Skin of body (tissue), 2 donors: ENCODE data around the gene FAM199X. TPM values are rescaled to one million over a fixed set of nuclear protein-coding genes. Genes with fewer than 3 reads are reported as not detected.
A peak's percentile ranks its signal among the peaks of the same experiment; 100 is the strongest.

Experiments
- DNase-seq: peaks from one replicate; lab custom pipeline; 2025; lab: John Stamatoyannopoulos, UW
- total RNA-seq: library from RNA; depleted of rRNA; stranded (reverse); fragments of >200 nt; gene quantifications from one replicate; pipeline ENCODE4 v1.2.3, GENCODE V29; 2014

The FAM199X gene
- total RNA-seq: 18.2 TPM

- peak; percentile 44 for DNase-seq
These were observed at the start of gene FAM199X for GRCh38 chrX:104165894-104166734. Gene FAM199X, plus strand, starts transcription at chrX:104166453. Its CDS starts 333 bp downstream, at chrX:104166786.

DNA sequence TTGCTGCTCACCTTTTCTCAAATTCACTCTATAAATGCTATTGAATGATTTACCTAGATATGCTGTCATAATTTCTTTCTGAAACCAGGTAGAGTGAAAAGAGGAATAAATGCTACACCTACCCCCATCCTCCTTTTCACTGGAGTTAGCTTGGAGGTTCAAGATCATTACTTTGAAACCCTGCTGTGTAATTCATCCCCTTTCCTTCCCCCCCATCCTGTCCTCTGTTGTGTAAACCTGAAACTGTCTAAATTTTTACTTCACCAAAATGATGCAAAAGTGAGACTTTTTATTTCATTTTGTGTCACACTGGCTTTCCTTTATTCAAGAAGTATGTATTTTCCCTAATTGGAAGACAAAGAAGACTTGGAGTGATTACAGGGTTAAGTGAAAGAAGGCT is 48.5 kb upstream of the FAM199X start:
- no peak for DNase-seq

GRCh38 chrX:104118765-104119164 is 47.5 kb upstream of the FAM199X start:
- DNase-seq: no peak

DNA sequence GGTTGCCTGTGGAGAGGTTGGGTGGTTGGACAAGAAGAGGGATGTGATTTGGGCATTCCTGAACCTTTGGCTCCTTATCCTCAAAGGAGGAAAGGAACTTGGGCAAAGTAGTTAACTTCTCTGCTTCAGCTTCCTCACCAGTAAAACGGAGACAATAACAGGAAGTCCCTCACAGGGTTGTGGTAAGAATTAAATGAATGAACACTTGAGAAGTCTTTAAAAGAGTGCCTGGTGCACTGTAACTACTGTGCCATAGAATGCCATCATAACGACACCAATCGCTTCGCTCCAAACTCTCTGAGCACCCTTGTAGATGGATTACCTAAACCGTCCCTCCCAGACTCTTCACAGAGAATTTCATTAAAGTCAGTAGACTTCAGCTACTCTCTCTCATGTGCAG is 43.4 kb upstream of the FAM199X start:
- DNase-seq: no peak

- no peak for DNase-seq
These were observed 39.4 kb upstream of the FAM199X start for GRCh38 chrX:104126856-104127255.

GRCh38 chrX:104130808-104131207 is 35.4 kb upstream of the FAM199X start:
- no peak for DNase-seq

DNA sequence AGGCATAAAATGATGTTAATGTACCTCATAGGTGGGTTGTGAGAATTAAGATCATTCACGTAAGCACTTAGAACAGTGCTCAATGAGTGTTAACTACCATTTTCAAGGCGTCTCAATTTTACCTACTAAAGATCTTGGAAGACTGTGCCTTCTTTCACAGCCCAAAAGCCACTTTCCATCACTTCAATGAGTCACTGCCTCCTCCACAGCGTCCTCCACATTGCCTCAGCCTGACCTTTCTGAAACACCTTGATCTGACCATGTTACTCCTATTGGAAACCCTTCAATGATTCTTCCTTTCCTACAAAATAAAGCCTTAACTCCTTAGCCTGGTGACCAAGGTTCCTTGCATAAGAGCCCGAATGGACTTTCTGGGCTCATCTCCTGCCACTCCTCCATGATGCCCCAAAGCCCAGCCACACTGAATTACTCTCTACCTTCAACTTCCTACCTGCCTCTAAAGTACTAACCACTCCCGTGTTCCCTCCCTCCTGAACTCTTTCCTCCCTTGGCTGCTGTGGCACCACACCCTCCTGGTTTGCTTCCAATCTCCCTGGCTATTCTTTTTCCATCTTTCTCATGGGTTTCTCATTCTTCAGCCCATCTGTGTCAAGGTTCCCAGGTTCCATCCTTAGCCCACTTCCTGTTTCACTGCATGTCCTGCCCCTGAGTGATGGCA is 31.5 kb upstream of the FAM199X start:
- no peak for DNase-seq

DNA sequence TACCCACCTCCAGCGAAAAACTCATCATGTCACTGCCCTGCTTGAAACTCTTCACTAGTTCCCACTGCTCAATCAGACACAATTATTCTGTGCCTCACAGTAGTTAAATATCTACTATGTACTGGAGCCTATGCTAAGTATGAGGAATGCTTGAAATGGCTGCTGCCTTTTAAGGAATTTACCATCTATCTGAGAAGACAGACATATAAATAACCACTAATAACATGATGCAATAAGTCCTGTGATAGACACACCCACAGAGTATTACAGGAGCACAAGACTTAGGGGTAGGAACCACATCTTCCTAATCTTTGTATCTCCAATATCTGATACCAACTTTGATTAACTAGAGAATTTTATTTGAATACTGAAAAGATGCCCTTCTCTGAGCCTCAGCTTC is 30.6 kb upstream of the FAM199X start:
- no peak for DNase-seq

DNA sequence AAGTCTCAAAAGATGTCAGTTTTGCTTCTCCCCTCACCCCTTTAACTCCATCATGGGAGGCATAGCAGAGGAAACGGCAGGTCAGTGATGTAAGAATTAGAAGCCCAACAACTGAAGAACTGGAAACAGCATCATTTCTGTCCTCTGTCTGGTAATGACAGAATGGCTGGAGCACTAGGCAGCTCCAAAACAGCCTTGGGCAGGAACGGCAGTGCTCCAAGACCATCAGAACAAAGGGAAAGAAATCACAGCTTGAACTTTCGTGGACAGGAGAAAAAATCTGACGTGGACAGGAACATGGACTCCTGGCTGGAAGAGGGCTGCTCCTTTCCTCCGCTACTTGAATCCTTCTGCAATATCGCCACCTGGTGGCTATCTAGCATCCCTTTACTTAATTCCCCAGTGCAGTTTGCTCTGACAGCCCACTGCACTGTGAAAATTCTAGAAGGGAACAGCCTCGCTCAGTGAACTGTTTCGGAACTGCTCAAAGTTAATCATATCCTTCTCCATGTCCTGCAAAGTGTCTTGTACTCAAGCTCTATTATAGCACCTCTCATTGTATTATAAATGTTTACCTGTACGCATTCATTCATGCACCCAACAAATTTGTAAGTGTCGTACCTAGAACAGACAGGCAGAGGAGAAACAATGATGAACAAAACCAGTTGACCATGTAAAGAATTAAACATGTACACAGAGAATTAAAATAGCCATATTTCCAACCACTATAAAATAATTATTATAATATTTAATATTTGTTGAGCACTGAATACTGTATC is 29.8 kb upstream of the FAM199X start:
- DNase-seq: peak; percentile 65

DNA sequence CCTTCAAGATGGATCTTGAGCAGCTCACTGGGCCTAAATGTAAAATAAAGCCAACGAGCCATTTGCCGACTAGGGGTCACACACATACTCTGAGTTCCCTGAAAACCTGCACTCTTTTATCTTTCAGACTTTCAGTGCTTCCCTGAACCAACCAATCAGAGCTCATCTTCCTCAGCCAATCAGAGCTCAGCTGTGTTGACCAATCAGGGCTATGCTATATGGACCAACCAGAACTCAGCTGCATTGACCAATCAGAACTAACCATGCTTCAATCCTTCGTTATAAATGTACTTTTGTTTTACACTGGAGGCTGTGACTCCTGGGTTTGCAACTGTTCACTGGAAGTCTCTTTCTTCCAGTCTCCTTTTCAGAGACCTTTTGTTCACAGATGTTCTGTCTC is 28.8 kb upstream of the FAM199X start:
- no peak for DNase-seq

- DNase-seq: no peak
These were observed 25.0 kb upstream of the FAM199X start for GRCh38 chrX:104141087-104141760.

DNA sequence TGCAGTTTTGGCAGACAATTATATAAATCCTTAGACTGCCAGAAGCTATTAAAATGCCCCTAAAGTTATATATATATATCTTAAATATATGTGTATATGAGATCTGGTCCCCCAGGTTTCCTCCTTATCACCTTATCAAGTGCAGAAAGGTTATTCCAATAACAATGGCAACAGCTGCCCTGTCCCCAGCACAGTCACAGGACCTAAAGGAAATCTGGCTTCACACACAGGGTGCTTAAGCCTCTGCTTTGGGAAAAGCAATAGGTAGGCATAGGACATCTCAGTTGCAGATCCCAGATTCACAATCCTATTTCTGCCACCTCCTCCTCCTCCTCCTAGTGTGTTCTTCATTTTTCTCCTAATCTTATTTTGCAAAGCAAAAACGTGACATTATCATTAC is 15.2 kb upstream of the FAM199X start:
- no peak for DNase-seq

- DNase-seq: peak; percentile 90
These were observed 9.4 kb upstream of the FAM199X start, which contains the start of gene SLC25A53 for GRCh38 chrX:104156630-104157529. Gene SLC25A53, minus strand, starts transcription at chrX:104157009. Its CDS starts 51,752 bp downstream, at chrX:104105257.

- DNase-seq: no peak
These were observed 633 bp downstream of the FAM199X start for GRCh38 chrX:104166735-104167436.

GRCh38 chrX:104168127-104168526 is 1.9 kb downstream of the FAM199X start:
- DNase-seq: no peak

DNA sequence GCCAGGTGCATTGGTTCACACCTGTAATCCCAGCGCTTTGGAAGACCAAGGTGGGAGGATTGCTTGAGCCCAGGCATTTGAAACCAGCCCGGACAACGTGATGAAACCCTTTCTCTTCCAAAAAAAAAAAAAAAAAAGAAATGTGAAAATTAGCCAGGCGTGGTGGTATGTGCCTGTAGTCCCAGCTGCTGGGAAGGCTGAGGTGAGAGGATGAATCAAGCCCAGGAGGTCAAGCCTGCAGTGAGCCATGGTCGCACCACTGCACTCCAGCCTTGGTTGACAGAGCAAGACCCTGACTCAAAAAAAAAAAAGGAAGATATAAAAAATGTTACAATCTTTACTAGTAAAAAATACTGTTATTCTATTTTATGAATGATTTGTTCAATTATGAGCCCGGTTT is 5.9 kb downstream of the FAM199X start:
- no peak for DNase-seq

DNA sequence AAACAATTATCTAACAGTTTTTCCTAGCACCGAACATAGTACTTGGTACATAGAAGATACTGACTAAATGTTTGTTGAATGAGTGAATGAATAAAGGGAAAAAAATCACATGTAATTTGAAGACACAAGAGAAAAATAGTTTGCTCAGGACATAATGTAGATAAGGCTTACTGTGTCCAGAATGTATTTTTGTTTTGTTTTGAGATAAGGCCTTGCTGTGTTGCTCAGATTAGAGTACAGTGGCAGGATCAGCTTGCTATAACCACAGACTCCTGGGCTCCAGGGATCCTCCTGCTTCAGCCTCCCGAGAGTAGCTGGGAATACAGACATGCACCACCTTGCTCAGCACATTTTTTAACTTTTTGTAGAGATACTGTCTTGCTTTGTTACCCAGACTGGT is 6.5 kb downstream of the FAM199X start:
- DNase-seq: no peak

GRCh38 chrX:104173841-104174240 is 7.6 kb downstream of the FAM199X start:
- DNase-seq: no peak

- no peak for DNase-seq
These were observed 17.4 kb downstream of the FAM199X start for GRCh38 chrX:104183685-104184084.

- no peak for DNase-seq
These were observed 21.7 kb downstream of the FAM199X start for GRCh38 chrX:104187931-104188330.
